Erythroblast (primary cell): ENCODE results near the gene HAGHL.

ENCODE experiments used
- GATA1 ChIP-seq: IDR thresholded peaks from 2 replicates; pipeline ENCODE4 v1.6.1; 2011; ENCODE audit warnings: low read depth, mild to moderate bottlenecking, control low read depth, low read length, moderate library complexity
- POLR2A ChIP-seq: IDR thresholded peaks from 2 replicates; pipeline ENCODE4 v1.6.1; 2011; ENCODE audit warnings: mild to moderate bottlenecking, low read length

GRCh38 chr16:732332-732731, 5.4 kb downstream of the HAGHL start:
- TF ChIP-seq POLR2A (no peak), GATA1 (no peak)
